Measurements from ENCODE around the gene LRRC2.

Gene LRRC2

DNA sequence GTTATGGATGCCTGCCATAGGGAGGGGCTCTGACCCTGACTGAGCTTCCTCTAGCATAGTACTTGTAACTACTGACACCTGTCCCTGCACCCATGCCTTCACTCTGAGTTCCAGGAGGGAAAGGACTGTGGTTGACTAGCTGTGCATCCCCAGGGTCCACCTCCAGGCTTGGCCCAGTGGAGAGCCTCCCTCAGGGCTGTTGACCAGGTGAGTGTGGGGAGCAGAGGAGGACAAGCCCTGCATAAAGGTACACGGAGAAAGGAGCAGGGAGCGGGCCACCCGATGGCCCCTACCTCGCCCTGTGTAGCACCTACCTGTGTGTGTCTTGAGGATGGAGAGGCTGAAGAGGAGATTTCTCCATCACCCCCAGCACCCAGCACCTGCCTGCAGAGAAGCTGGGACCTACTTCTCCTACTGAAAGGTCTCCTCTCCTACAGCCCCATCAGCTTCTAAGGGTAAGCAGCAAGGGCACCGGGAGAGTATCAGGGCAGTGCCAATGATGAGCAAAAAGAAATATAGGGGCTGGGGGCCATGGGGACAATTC, 94.7 kb downstream of the LRRC2 start:
- no peak for DNase-seq

DNA sequence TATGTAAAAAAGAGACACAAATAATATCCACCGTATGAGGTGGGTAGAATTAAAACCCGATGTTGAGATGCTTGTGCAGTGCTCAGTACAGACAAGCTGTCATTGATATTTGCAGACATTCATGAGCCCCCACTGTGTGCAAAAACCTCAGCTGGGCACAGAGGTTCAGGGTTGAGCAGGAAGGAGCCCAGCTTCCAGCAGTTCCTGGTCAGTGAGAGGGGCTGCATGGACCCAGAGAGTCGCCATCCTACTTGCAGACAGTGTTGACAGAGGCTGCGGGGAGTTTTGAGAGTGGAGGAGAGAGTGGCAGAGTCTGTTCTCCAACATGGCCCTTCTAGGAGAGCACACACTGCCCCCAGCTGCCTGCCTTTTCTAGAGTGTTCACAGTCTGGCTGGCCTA, 95.3 kb downstream of the LRRC2 start:
- no peak for DNase-seq

DNA sequence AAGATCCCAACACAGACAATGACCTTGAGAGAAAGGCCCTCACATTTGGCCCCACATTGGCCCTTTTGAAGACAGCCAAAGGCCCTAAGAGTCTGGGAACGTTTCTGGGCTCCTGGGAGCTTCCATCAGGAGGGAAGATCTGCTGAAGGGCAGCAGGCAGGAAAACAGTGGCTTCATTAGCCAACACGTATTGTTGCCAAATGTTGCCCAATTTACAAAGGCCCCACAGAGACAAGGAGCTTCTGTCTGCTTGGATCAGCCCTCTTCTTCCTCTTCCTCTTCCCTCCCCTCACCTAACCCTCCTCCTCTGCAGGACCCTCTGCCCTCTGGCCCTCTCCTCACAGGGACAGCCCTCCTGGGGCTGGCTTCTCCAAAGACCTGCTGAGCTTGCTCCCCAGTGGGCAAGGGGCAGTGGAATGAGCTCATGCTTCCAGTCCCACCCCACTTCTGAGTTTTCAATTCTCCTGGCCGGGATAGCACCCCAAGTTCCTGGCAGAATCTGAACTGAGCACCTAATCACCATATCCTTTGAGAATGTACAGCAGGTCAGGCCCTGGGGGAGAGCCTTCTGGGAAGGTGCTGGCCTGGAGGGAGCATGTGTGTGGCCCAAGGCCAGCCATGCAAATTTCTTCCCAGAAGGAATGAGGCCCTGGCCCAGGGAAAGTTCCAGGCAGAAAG, 96.3 kb downstream of the LRRC2 start:
- no peak for DNase-seq

DNA sequence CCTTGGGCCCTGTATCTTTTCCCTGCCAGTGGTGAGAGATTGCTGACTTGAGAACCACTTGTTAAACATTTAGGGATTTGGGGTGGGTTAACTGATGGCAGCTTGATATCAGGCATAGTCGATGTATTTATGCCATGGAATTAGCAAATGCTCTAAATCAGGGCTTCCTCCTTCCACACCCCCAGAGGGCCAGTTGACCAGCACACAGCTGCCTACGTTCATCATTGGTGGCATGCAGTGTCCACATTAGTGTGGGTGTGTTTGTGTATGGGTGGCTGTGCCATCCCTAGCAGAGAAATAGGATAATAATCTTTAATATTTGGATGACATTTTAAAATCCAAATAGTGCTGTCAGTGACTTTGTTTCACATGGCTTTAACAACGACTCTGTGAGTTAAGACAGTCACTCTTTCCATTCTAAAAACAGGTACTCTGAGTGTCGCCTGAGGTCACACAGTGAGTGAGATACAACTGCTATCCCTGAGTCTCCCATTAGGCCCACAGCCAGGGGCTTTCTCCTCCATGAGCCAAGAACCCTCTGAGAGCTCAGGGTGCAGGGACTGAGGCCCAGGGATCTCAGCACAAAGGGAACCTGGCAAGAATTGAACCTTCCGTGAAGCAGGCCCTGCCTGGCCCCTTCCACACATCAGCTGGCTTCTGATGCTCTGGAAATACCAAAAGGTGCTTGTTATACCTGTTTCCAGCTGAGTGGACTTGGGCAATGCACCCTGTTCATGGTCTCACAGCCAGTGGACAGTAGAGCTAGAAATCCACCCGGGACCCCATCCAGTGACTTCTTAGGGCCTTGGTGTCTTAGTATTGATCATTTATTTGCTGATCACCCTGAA, 97.1 kb downstream of the LRRC2 start:
- no peak for DNase-seq

DNA sequence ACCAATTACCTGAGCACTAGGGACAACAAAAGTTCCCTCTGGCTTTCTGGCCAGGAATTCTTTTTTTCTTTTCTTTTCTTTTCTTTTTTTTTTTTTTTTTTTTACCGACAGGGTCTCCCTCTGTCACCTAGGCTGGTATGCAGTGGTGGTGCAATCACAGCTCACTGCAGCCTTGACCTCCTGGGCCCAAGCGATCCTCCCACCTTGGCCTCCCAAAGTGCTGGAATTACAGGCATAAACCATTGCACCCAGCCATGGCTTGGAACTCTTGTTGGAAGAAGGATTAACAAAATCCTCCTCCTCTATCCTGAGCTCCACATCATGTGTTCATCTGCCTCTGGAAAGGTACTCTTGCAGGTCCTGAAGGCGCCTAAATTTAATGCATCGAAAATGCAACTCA, 98.5 kb downstream of the LRRC2 start:
- DNase-seq: no peak

DNA sequence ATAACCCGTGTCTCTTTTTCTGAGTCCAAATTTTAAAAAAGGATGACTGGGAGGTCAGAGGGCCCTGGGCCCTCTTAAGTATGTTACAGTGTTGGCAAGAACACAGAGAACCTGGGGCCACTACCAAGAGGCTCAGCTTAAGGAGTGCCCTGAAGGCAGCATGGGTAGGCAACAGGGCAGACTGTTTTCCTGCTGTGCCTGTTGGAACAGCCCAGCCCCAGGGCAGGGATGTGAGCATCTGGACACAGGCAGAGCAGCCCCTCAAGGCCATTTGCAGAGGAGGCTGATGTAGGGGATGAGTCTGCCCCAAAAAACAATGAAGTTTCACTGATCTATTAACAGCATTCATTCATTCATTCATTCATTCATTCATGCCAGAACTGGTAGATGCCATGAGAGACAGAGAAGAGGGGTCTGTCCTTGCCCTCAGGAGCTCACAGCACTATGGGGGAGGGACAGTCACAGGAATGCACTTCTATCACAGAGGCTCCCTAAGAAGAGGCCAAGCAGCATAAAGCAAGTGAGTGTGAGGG, 99.2 kb downstream of the LRRC2 start:
- DNase-seq: no peak

DNA sequence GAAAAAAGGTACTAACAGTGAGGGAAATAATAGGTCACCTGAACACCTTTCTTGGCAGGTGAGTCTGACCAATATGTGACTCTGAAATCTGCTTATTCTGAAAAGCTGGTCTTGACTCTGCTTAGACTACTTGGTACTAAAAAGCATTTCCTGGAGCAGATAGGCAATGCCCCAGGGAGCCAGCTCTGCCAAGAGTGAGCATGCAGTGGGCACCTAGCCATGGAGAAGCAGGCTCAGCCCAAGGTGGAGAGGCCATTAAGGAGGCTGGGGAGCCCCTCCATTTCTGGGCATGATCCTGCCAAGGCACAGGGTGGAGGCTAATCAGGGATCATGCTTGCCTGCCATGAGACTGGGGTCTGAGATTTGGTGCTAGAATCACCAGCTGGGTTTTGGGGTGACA, 99.8 kb downstream of the LRRC2 start:
- no peak for DNase-seq
